Panc1 (cell line): ENCODE data around the gene HES3. TPM values are rescaled to one million over a fixed set of nuclear protein-coding genes. Genes with fewer than 3 reads are reported as not detected.

Experiments
- ATAC-seq: fragments of 200-7000 bp; cut with Tn5 transposase; 2 replicates; pipeline ENCODE4 v1.9.1; 2020; ENCODE audit warnings: mild to moderate bottlenecking, moderate library complexity
- BruUV-seq: library from RNA; stranded (reverse); fragments of 400-500 nt; replicated peaks from 2 replicates; lab custom pipeline; 2021; lab: Mats Ljungman, UMichigan
- CTCF ChIA-PET: fragments of 300-600 bp; sonication (Branson Sonifier 250); formaldehyde crosslinking; loops from one replicate; lab custom pipeline; 2022; ENCODE audit warnings: antibody characterized with exemption; lab: Charles Lee
- POLR2A ChIA-PET: fragments of 300-600 bp; sonication (Branson Sonifier 250); formaldehyde crosslinking; loops from one replicate; lab custom pipeline; 2022; ENCODE audit warnings: antibody characterized with exemption; lab: Charles Lee
- DNase-seq: peaks from one replicate; pipeline ENCODE4 v3.0.0-alpha.2; 2010; ENCODE audit warnings: low read depth, low spot score
- H3K27ac ChIP-seq: 2 replicates; pipeline ENCODE4 v1.5.1; 2011; ENCODE audit warnings: mild to moderate bottlenecking, low read length, inconsistent platforms
- H3K27me3 ChIP-seq: fragments of 200-500 bp; sonication (Bioruptor generic); 2 replicates; pipeline ENCODE4 v1.6.0; 2014; ENCODE audit warnings: low read length, inconsistent platforms; ENCODE audit not compliant: control insufficient read depth, insufficient read depth
- H3K36me3 ChIP-seq: fragments of 200-500 bp; sonication (Bioruptor generic); 2 replicates; pipeline ENCODE4 v1.5.1; 2014; ENCODE audit warnings: inconsistent platforms, mild to moderate bottlenecking, low read length, moderate library complexity; ENCODE audit not compliant: control insufficient read depth, insufficient read depth
- H3K4me1 ChIP-seq: 2 replicates; pipeline ENCODE4 v1.5.1; 2011; ENCODE audit warnings: inconsistent platforms, mild to moderate bottlenecking, low read length, moderate library complexity; ENCODE audit not compliant: control insufficient read depth, insufficient read depth
- H3K4me3 ChIP-seq, 2 experiments: 2 replicates each; pipeline ENCODE4 v1.5.1; 2011 to 2012; ENCODE audit warnings: low read depth in 2 of 2, low read length in 2 of 2, mild to moderate bottlenecking in 2 of 2, inconsistent platforms in 1 of 2, moderate library complexity in 1 of 2
- H3K9me3 ChIP-seq: fragments of 200-500 bp; sonication (Bioruptor generic); 2 replicates; pipeline ENCODE4 v1.5.1; 2014; ENCODE audit warnings: low read depth, mild to moderate bottlenecking, inconsistent platforms, low read length, moderate library complexity; ENCODE audit not compliant: control insufficient read depth, insufficient read depth
- CTCF ChIP-seq: fragments of 450-650 bp; IDR thresholded peaks from 2 replicates; pipeline ENCODE4 v1.5.1; 2017; ENCODE audit warnings: mild to moderate bottlenecking
- POLR2AphosphoS5 ChIP-seq: IDR thresholded peaks from 2 replicates; pipeline ENCODE4 v1.6.1; 2012; ENCODE audit warnings: mild to moderate bottlenecking, low read depth, low read length, moderate library complexity
- SIN3A ChIP-seq: IDR thresholded peaks from 2 replicates; pipeline ENCODE4 v1.6.1; 2012; ENCODE audit warnings: low read depth, mild to moderate bottlenecking, low read length, moderate library complexity, borderline replicate concordance; ENCODE audit not compliant: insufficient read depth
- TCF7L2 ChIP-seq: IDR thresholded peaks from 2 replicates; pipeline ENCODE4 v1.6.1; 2011; ENCODE audit warnings: mild to moderate bottlenecking, low read depth, low read length, inconsistent platforms
- in situ Hi-C: cut with HindIII; loops from 2 replicates; pipeline ENCODE4 v1.10.0; 2016; ENCODE audit warnings: low sequenced_read_pairs, low pct_unique_long_range_greater_than_20kb
- intact Hi-C: fragments of 100-400 bp; cut with micrococcal nuclease; formaldehyde crosslinking; loops from one replicate; pipeline ENCODE4 v1.10.0; 2022; ENCODE audit not compliant: unreplicated experiment
- total RNA-seq: library from RNA; stranded (reverse); gene quantifications from one replicate; pipeline ENCODE4 v1.2.1, GENCODE V29; 2021; ENCODE audit not compliant: unreplicated experiment
- TF ChIP-seq, protein P1 (sequence below), 2 experiments: IDR thresholded peaks; 2 replicates each; pipeline ENCODE4 v1.6.1; 2011 to 2012; ENCODE audit warnings: low read depth in 2 of 2, control low read depth in 1 of 2, low read length in 1 of 2, mild to moderate bottlenecking in 1 of 2, moderate library complexity in 1 of 2; ENCODE audit not compliant: insufficient read depth in 1 of 2

HES3 gene
- total RNA-seq, 1 experiment from 2014 or later = not detected

DNA sequence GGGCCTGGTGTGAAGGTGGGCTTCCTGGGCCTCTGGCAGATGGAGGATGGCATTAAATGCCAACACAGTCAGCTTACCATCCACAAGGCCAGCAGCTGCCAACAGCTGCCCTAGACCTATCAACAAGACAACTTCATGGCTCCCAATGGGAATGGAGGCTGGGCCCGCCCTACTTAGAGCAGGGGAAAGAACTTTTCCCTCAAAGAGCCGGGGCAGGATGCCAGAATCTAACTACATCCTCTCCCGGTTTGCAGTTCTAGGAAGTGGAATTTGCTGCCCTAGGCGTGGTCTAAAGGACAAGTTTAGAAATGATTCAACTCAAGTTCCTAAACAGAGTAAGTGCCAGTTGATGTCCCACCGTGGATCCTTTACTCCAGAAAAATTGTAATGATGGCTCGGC lies 21.3 kb upstream of the HES3 start:
- no TSS peak for BruUV-seq
- Histone ChIP-seq H3K36me3 (peaks cover 10% of the 10 kb centered on the region; the same call in 1 of the 2 replicates), H3K4me3 (no peak overlapping the region), H3K9me3 (no peaks in the 10 kb centered on the region), H3K4me1 (peaks cover 17% of the 10 kb centered on the region), H3K27me3 (no peaks in the 10 kb centered on the region), H3K27ac (no peak overlapping the region; the same call in 1 of the 2 replicates)
- no peak for DNase-seq
- intact Hi-C loops (no loop called here), in situ Hi-C loops (no loop called here)
- ChIA-PET CTCF (no interaction called here), POLR2A (no interaction called here)
- 0 out of 2 replicates have a peak, but pooled peaks have one; percentile 19 for ATAC-seq
- TF ChIP-seq POLR2AphosphoS5 = no peak; the same call in 1 of the 2 replicates

GRCh38 chr1:6223617-6224016 lies 20.4 kb upstream of the HES3 start:
- Histone ChIP-seq H3K27ac (peak overlapping the region; percentile 64; the same call in 1 of the 2 replicates), H3K9me3 (no peaks in the 10 kb centered on the region), H3K4me1 (peaks cover 17% of the 10 kb centered on the region), H3K36me3 (peaks cover 10% of the 10 kb centered on the region; the same call in 1 of the 2 replicates), H3K4me3 (no peak overlapping the region), H3K27me3 (no peaks in the 10 kb centered on the region)
- ATAC-seq = no peak
- no peak for DNase-seq
- intact Hi-C loops (no loop called here), in situ Hi-C loops (no loop called here)
- no peak for TF ChIP-seq SIN3A
- TF ChIP-seq TCF7L2 = no peak
- TF ChIP-seq POLR2AphosphoS5 = no peak; the same call in 1 of the 2 replicates
- TF ChIP-seq, protein P1, sequence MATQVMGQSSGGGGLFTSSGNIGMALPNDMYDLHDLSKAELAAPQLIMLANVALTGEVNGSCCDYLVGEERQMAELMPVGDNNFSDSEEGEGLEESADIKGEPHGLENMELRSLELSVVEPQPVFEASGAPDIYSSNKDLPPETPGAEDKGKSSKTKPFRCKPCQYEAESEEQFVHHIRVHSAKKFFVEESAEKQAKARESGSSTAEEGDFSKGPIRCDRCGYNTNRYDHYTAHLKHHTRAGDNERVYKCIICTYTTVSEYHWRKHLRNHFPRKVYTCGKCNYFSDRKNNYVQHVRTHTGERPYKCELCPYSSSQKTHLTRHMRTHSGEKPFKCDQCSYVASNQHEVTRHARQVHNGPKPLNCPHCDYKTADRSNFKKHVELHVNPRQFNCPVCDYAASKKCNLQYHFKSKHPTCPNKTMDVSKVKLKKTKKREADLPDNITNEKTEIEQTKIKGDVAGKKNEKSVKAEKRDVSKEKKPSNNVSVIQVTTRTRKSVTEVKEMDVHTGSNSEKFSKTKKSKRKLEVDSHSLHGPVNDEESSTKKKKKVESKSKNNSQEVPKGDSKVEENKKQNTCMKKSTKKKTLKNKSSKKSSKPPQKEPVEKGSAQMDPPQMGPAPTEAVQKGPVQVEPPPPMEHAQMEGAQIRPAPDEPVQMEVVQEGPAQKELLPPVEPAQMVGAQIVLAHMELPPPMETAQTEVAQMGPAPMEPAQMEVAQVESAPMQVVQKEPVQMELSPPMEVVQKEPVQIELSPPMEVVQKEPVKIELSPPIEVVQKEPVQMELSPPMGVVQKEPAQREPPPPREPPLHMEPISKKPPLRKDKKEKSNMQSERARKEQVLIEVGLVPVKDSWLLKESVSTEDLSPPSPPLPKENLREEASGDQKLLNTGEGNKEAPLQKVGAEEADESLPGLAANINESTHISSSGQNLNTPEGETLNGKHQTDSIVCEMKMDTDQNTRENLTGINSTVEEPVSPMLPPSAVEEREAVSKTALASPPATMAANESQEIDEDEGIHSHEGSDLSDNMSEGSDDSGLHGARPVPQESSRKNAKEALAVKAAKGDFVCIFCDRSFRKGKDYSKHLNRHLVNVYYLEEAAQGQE (IDR thresholded peaks at IDR 0.05; ENCODE audit: insufficient read depth in 1 of 2, low read depth in 2 of 2, low read length in 1 of 2) = no peak
- no peak for TF ChIP-seq CTCF
- TSS peak; percentile 89 for BruUV-seq
- ChIA-PET CTCF (no interaction called here), POLR2A (interaction anchor here (1.4 kb wide), 1 partner anchor 17 kb away, joined by 3 read pairs; the partner anchor contains the start of gene RNF207)

DNA sequence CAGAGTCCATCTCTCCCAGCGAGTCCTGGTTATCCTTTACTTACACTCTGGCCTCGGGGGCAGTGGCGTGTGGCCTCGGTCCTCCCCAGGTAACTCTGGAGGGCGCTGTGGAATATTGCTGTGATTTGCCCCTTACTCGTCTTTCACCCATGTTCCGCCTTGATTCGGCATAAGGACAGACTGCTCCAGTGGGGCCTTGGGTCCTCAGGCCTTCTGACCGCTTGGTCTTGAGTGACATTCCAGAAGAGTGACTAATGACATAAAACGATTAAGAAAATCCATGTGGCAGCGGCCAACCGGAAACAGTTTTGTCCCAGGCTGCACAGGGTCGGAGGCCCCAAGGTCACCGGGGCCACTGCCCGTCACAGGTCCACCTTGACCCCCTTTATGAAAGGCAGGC lies 19.3 kb upstream of the HES3 start:
- no peak for DNase-seq

More for the DNA sequence above, 19.3 kb upstream of the HES3 start:
- intact Hi-C loops (no loop called here), in situ Hi-C loops (no loop called here)
- ChIA-PET POLR2A (no interaction called here), CTCF (interaction anchor here (1.5 kb wide), 1 partner anchor 20 kb away, joined by 5 read pairs; no protein-coding TSS in a partner anchor)
- ATAC-seq = peak; percentile 73
- Histone ChIP-seq H3K9me3 (no peaks in the 10 kb centered on the region), H3K4me1 (peaks cover 17% of the 10 kb centered on the region), H3K27me3 (no peaks in the 10 kb centered on the region), H3K4me3 (no peak overlapping the region), H3K27ac (peak overlapping the region; percentile 64), H3K36me3 (peaks cover 10% of the 10 kb centered on the region; the same call in 1 of the 2 replicates)
- BruUV-seq = no TSS peak
- TF ChIP-seq POLR2AphosphoS5 (peak; percentile 49), CTCF (no peak), TCF7L2 (no peak), SIN3A (no peak)
- TF ChIP-seq, protein P1 (IDR thresholded peaks at IDR 0.05; ENCODE audit: insufficient read depth in 1 of 2, low read depth in 2 of 2, low read length in 1 of 2) = no peak
